Mesothelial cell of epicardium (in vitro differentiated cells): Measurements from ENCODE around the gene NPAT. TPM values are rescaled to one million over a fixed set of nuclear protein-coding genes. Genes with fewer than 3 reads are reported as not detected.

Source experiments
- DNase-seq, 2 experiments: peaks; one replicate each; pipeline ENCODE4 v3.0.0; 2021; ENCODE audit warnings: low spot score in 2 of 2; ENCODE audit not compliant: unreplicated experiment in 2 of 2
- H3K27ac Mint-ChIP-seq: 2 replicates; pipeline ENCODE4 v1.8.0; 2021; ENCODE audit warnings: mixed read lengths
- H3K27me3 Mint-ChIP-seq: 2 replicates; pipeline ENCODE4 v1.8.0; 2021; ENCODE audit warnings: low read depth, mixed read lengths
- H3K36me3 Mint-ChIP-seq: 2 replicates; pipeline ENCODE4 v1.8.0; 2021; ENCODE audit warnings: mixed read lengths
- H3K4me1 Mint-ChIP-seq: 2 replicates; pipeline ENCODE4 v1.8.0; 2021; ENCODE audit warnings: mixed read lengths
- H3K4me3 Mint-ChIP-seq: 2 replicates; pipeline ENCODE4 v1.8.0; 2021; ENCODE audit warnings: mild to moderate bottlenecking, moderate library complexity, mixed read lengths
- H3K9me3 Mint-ChIP-seq: 2 replicates; pipeline ENCODE4 v1.8.0; 2021; ENCODE audit warnings: mixed read lengths
- CTCF ChIP-seq: fragments of 200-600 bp; sonication (generic); IDR thresholded peaks from one replicate; pipeline ENCODE4 v1.5.0; 2021; ENCODE audit warnings: antibody characterized with exemption; ENCODE audit not compliant: unreplicated experiment
- total RNA-seq: library from RNA; stranded (reverse); gene quantifications from 3 replicates; pipeline ENCODE4 v1.2.1, GENCODE V29; 2021

NPAT gene
- total RNA-seq, 1 donor from 2014 or later: 18.8 TPM

- H3K9me3 Mint-ChIP-seq: peaks cover 23% of the 10 kb centered on the region
- H3K36me3 Mint-ChIP-seq: peaks cover 70% of the 10 kb centered on the region
- no peak for TF ChIP-seq CTCF
- no peak overlapping the region for H3K27ac Mint-ChIP-seq
- no peak for DNase-seq
- no peak overlapping the region for H3K4me3 Mint-ChIP-seq
- no peaks in the 10 kb centered on the region for H3K27me3 Mint-ChIP-seq
- H3K4me1 Mint-ChIP-seq: peaks cover 10% of the 10 kb centered on the region
Observed at GRCh38 chr11:108207683-108208060, 14.8 kb downstream of the NPAT start.

- TF ChIP-seq CTCF: no peak
- H3K4me1 Mint-ChIP-seq: peaks cover 10% of the 10 kb centered on the region
- DNase-seq: no peak
- H3K9me3 Mint-ChIP-seq: peaks cover 23% of the 10 kb centered on the region
- no peak overlapping the region for H3K4me3 Mint-ChIP-seq
- H3K27ac Mint-ChIP-seq: no peak overlapping the region
- no peaks in the 10 kb centered on the region for H3K27me3 Mint-ChIP-seq
- H3K36me3 Mint-ChIP-seq: peaks cover 67% of the 10 kb centered on the region
Observed at GRCh38 chr11:108206969-108207682, 15.3 kb downstream of the NPAT start.

GRCh38 chr11:108206171-108206570, 16.3 kb downstream of the NPAT start:
- H3K36me3 Mint-ChIP-seq: peaks cover 59% of the 10 kb centered on the region
- no peaks in the 10 kb centered on the region for H3K27me3 Mint-ChIP-seq
- no peak for TF ChIP-seq CTCF
- H3K4me3 Mint-ChIP-seq: no peak overlapping the region
- no peak for DNase-seq
- peaks cover 23% of the 10 kb centered on the region for H3K9me3 Mint-ChIP-seq
- H3K4me1 Mint-ChIP-seq: peaks cover 10% of the 10 kb centered on the region
- no peak overlapping the region for H3K27ac Mint-ChIP-seq

GRCh38 chr11:108204929-108205499, 17.4 kb downstream of the NPAT start:
- peaks cover 49% of the 10 kb centered on the region for H3K36me3 Mint-ChIP-seq
- no peaks in the 10 kb centered on the region for H3K27me3 Mint-ChIP-seq
- DNase-seq: no peak
- peaks cover 16% of the 10 kb centered on the region for H3K9me3 Mint-ChIP-seq
- no peak overlapping the region for H3K4me3 Mint-ChIP-seq
- no peak for TF ChIP-seq CTCF
- H3K27ac Mint-ChIP-seq: no peak overlapping the region
- H3K4me1 Mint-ChIP-seq: peaks cover 15% of the 10 kb centered on the region

GRCh38 chr11:108204376-108204775, 18.1 kb downstream of the NPAT start:
- TF ChIP-seq CTCF: no peak
- Mint-ChIP-seq H3K36me3 (peaks cover 46% of the 10 kb centered on the region), H3K4me1 (peaks cover 22% of the 10 kb centered on the region), H3K27me3 (no peaks in the 10 kb centered on the region), H3K4me3 (no peak overlapping the region), H3K27ac (no peak overlapping the region), H3K9me3 (peaks cover 16% of the 10 kb centered on the region)
- no peak for DNase-seq
